PC-3 (cell line): ENCODE data around the gene PCDHB4. TPM values are rescaled to one million over a fixed set of nuclear protein-coding genes. Genes with fewer than 3 reads are reported as not detected.
"Not testable (repeated sequence)": the region's sequence is repeated elsewhere in the genome, so short reads cannot be mapped to it uniquely, and the experiment has no call there.

ENCODE experiments used
- ATAC-seq: fragments of 200-7000 bp; cut with Tn5 transposase; 2 replicates; pipeline ENCODE4 v1.9.1; 2020; ENCODE audit warnings: mild to moderate bottlenecking, moderate library complexity
- BruUV-seq: library from RNA; stranded (reverse); fragments of 400-500 nt; replicated peaks from 2 replicates; lab custom pipeline; 2021; lab: Mats Ljungman, UMichigan
- CTCF ChIA-PET: fragments of 300-600 bp; sonication (Branson Sonifier 250); formaldehyde crosslinking; loops from one replicate; lab custom pipeline; 2022; ENCODE audit warnings: antibody characterized with exemption; lab: Charles Lee
- POLR2A ChIA-PET: fragments of 300-600 bp; sonication (Branson Sonifier 250); formaldehyde crosslinking; loops from one replicate; lab custom pipeline; 2022; ENCODE audit warnings: antibody characterized with exemption; ENCODE audit not compliant: unreplicated experiment; lab: Charles Lee
- DNase-seq: peaks from one replicate; pipeline ENCODE4 v3.0.0-alpha.2; 2015
- H2AFZ ChIP-seq: fragments of 300-600 bp; sonication (generic); 2 replicates; pipeline ENCODE4 v1.6.0; 2016; ENCODE audit warnings: antibody characterized with exemption, low read length
- H3F3A ChIP-seq: fragments of 300-600 bp; sonication (generic); one replicate; pipeline ENCODE4 v1.6.0; 2017; ENCODE audit warnings: antibody characterized with exemption, low read length, control low read depth, mild to moderate bottlenecking; ENCODE audit not compliant: unreplicated experiment
- H3K27ac ChIP-seq: fragments of 300-600 bp; sonication (generic); 2 replicates; pipeline ENCODE4 v1.5.1; 2016; ENCODE audit warnings: mild to moderate bottlenecking, low read length
- H3K27me3 ChIP-seq: fragments of 300-600 bp; sonication (generic); 2 replicates; pipeline ENCODE4 v1.6.1; 2016; ENCODE audit warnings: low read length, mixed read lengths
- H3K36me3 ChIP-seq: fragments of 300-600 bp; sonication (generic); 2 replicates; pipeline ENCODE4 v1.6.1; 2016; ENCODE audit warnings: low read depth, mixed run types, low read length, mixed read lengths
- H3K4me1 ChIP-seq: fragments of 300-600 bp; sonication (generic); 2 replicates; pipeline ENCODE4 v1.5.1; 2016; ENCODE audit warnings: low read length; ENCODE audit not compliant: insufficient read depth
- H3K4me2 ChIP-seq: fragments of 300-600 bp; sonication (generic); 2 replicates; pipeline ENCODE4 v1.6.0; 2016; ENCODE audit warnings: low read length
- H3K4me3 ChIP-seq: fragments of 300-600 bp; sonication (generic); 2 replicates; pipeline ENCODE4 v1.5.1; 2016; ENCODE audit warnings: mild to moderate bottlenecking, low read length, mixed read lengths
- H3K79me2 ChIP-seq: fragments of 300-600 bp; sonication (generic); 2 replicates; pipeline ENCODE4 v1.6.1; 2017; ENCODE audit warnings: low read length, mixed read lengths
- H3K9ac ChIP-seq: fragments of 300-600 bp; sonication (generic); 2 replicates; pipeline ENCODE4 v1.6.0; 2016; ENCODE audit warnings: mild to moderate bottlenecking, low read length
- H3K9me2 ChIP-seq: fragments of 300-600 bp; sonication (generic); replicated peaks from 2 replicates; pipeline ENCODE4 v1.6.1; 2016; ENCODE audit warnings: mixed run types, low read length, mixed read lengths
- H3K9me3 ChIP-seq: fragments of 300-600 bp; sonication (generic); 2 replicates; pipeline ENCODE4 v1.6.1; 2016; ENCODE audit warnings: low read length, mixed read lengths
- H4K20me1 ChIP-seq: fragments of 300-600 bp; sonication (generic); 2 replicates; pipeline ENCODE4 v1.6.1; 2016; ENCODE audit warnings: low read length, mixed read lengths
- CTCF ChIP-seq: fragments of 300-600 bp; sonication (generic); conservative IDR thresholded peaks from 2 replicates; pipeline ENCODE4 v1.5.1; 2017; ENCODE audit warnings: antibody characterized with exemption, low read depth, mild to moderate bottlenecking, low read length
- EZH2 ChIP-seq: fragments of 300-600 bp; sonication (generic); IDR thresholded peaks from one replicate; pipeline ENCODE4 v1.6.1; 2017; ENCODE audit warnings: antibody characterized with exemption, mild to moderate bottlenecking, low read length; ENCODE audit not compliant: unreplicated experiment
- EZH2phosphoT487 ChIP-seq: fragments of 300-600 bp; sonication (generic); IDR thresholded peaks from 2 replicates; pipeline ENCODE4 v1.6.1; 2018; ENCODE audit warnings: mild to moderate bottlenecking, antibody characterized with exemption, low read length, borderline replicate concordance
- intact Hi-C: fragments of 100-400 bp; cut with micrococcal nuclease; formaldehyde crosslinking; loops from 2 replicates; pipeline ENCODE4 v1.9.0; 2023
- total RNA-seq: library from RNA; depleted of rRNA; stranded (reverse); fragments of >200 nt; gene quantifications from 2 replicates; pipeline ENCODE4 v1.2.3, GENCODE V29; 2014

Gene PCDHB4
- total RNA-seq, 1 experiment from 2014 or later, result 0.07 TPM

- H2AFZ ChIP-seq, result peak overlapping the region; percentile 90
- H3K4me1 ChIP-seq, result no peaks in the 10 kb centered on the region
- no peaks in the 10 kb centered on the region for H4K20me1 ChIP-seq
- DNase-seq (no peak), ATAC-seq (0 out of 2 replicates have a peak, but pooled peaks have one; percentile 16)
- POLR2A ChIA-PET, result interaction anchor here (0.6 kb wide), 2 partner anchors 53 to 225 kb away, joined by 3 to 6 read pairs; no protein-coding TSS in a partner anchor
- H3K9me3 ChIP-seq, result 0 out of 2 replicates have a peak, but pooled peaks cover 4% of the 10 kb centered on the region
- peak overlapping the region; percentile 72 for H3K4me2 ChIP-seq
- no peaks in the 10 kb centered on the region for H3K27me3 ChIP-seq
- H3K79me2 ChIP-seq, result 0 out of 2 replicates have a peak, but pooled peaks cover 8% of the 10 kb centered on the region
- H3F3A ChIP-seq, result no peaks in the 10 kb centered on the region
- H3K9me2 ChIP-seq, result no peaks in the 10 kb centered on the region
- H3K9ac ChIP-seq, result peak overlapping the region; percentile 70
- CTCF ChIA-PET, result interaction anchor here (0.6 to 1.5 kb wide), 3 partner anchors 56 to 469 kb away, joined by 3 to 6 read pairs (median 4); partner anchors contain the start of gene PCDHGA1
- H3K4me3 ChIP-seq, result peak overlapping the region; percentile 72
- no TSS peak for BruUV-seq
- intact Hi-C loops, result loop anchor here (2.0 kb wide), 1 partner anchor 466 kb away; no protein-coding TSS in a partner anchor
- peaks cover 3% of the 10 kb centered on the region; the same call in 1 of the 2 replicates for H3K36me3 ChIP-seq
- H3K27ac ChIP-seq, result no peak overlapping the region
- TF ChIP-seq EZH2phosphoT487, result no peak
- no peak for TF ChIP-seq EZH2
Measured at GRCh38 chr5:141095263-141095641, 26.4 kb upstream of the PCDHB4 start.

- H3K36me3 ChIP-seq, POLR2A ChIA-PET, DNase-seq, H3K9me3 ChIP-seq, H2AFZ ChIP-seq, H3K79me2 ChIP-seq, CTCF ChIA-PET, H3K4me3 ChIP-seq, H3K4me2 ChIP-seq, ATAC-seq, intact Hi-C loops, BruUV-seq, H3K27ac ChIP-seq, H4K20me1 ChIP-seq, H3K27me3 ChIP-seq, H3K4me1 ChIP-seq, H3K9ac ChIP-seq, H3K9me2 ChIP-seq, H3F3A ChIP-seq: not testable (repeated sequence)
Measured at GRCh38 chr5:141096181-141096580, 25.4 kb upstream of the PCDHB4 start.

GRCh38 chr5:141096586-141096985 is 25.0 kb upstream of the PCDHB4 start:
- H2AFZ ChIP-seq, H3K79me2 ChIP-seq, H3F3A ChIP-seq, ATAC-seq, H4K20me1 ChIP-seq, H3K27me3 ChIP-seq, H3K4me3 ChIP-seq, H3K4me1 ChIP-seq, H3K36me3 ChIP-seq, intact Hi-C loops, BruUV-seq, DNase-seq, H3K9ac ChIP-seq, H3K4me2 ChIP-seq, H3K27ac ChIP-seq, H3K9me2 ChIP-seq, CTCF ChIA-PET, H3K9me3 ChIP-seq, POLR2A ChIA-PET: not testable (repeated sequence)

- peaks cover 3% of the 10 kb centered on the region; the same call in 1 of the 2 replicates for H3K36me3 ChIP-seq
- POLR2A ChIA-PET, result no interaction called here
- DNase-seq, result no peak
- intact Hi-C loops, result no loop called here
- no peaks in the 10 kb centered on the region for H3K9me2 ChIP-seq
- BruUV-seq, result no TSS peak
- CTCF ChIA-PET, result no interaction called here
- no peak within 1 kb of the TSS for H3K9ac ChIP-seq
- 0 out of 2 replicates have a peak, but pooled peaks cover 4% of the 10 kb centered on the region for H3K9me3 ChIP-seq
- no peak within 1 kb of the TSS for H3K4me2 ChIP-seq
- H3K4me1 ChIP-seq, result no peaks in the 10 kb centered on the region
- no peak within 1 kb of the TSS for H2AFZ ChIP-seq
- H3K79me2 ChIP-seq, result 0 out of 2 replicates have a peak, but pooled peaks cover 5% of the 10 kb centered on the region
- H3K27me3 ChIP-seq, result no peaks in the 10 kb centered on the region
- no peaks in the 10 kb centered on the region for H3F3A ChIP-seq
- ATAC-seq, result no peak
- H3K4me3 ChIP-seq, result no peak within 1 kb of the TSS
- TF ChIP-seq EZH2 (no peak), EZH2phosphoT487 (no peak), CTCF (no peak)
- H3K27ac ChIP-seq, result no peak within 1 kb of the TSS
- no peaks in the 10 kb centered on the region for H4K20me1 ChIP-seq
Measured at GRCh38 chr5:141100243-141100805, 21.3 kb upstream of the PCDHB4 start, which contains the start of gene PCDHB3. TSS of gene PCDHB3 (plus strand) at chr5:141100473. CDS start at chr5:141100650, 177 bp downstream.
